LHCN-M2 (cell line): ENCODE measurements around the gene TIAM1. TPM values are rescaled to one million over a fixed set of nuclear protein-coding genes. Genes with fewer than 3 reads are reported as not detected.

ENCODE experiments used
- DNase-seq: peaks from one replicate; pipeline ENCODE4 v3.0.0-alpha.2; 2012; ENCODE audit warnings: low read depth
- total RNA-seq: library from RNA; depleted of rRNA; stranded (reverse); fragments of >200 nt; gene quantifications from 2 replicates; pipeline ENCODE4 v1.2.3, GENCODE V29; 2014

TIAM1 gene
- total RNA-seq, 1 experiment from 2014 or later: 18.1 TPM

DNA sequence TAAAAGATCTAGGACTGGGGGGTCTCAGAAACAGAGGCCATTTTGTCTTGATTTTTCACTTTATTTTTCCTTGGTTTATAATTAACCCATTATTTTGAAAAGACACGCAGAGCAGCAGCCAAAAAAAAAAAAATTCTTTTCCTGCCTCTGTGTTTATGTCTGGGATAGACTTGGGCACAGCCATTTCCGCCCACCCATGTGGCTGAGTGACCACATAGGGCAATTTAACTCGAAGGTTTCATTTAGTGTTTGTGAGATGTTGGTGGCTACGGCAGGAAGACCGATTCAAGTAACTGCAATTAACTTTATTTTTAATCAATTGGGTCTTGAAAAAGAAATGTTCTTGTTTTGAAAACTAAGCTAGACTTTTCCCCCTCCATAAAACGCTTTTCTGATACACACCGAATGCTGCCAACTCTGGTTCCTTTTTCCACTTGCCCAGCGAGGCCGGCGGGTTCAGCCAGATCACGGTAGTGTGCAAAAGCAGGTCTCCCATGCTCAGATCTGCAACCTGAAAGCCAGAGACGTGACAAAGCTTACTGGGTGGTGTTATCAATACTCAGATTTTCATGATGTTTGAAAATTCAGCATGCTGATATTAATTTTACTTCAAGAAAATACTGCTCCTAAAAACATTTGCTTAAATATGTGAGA is 208.4 kb downstream of the TIAM1 start:
- DNase-seq: no peak

GRCh38 chr21:31133243-31133830 is 210.7 kb downstream of the TIAM1 start:
- no peak for DNase-seq

DNA sequence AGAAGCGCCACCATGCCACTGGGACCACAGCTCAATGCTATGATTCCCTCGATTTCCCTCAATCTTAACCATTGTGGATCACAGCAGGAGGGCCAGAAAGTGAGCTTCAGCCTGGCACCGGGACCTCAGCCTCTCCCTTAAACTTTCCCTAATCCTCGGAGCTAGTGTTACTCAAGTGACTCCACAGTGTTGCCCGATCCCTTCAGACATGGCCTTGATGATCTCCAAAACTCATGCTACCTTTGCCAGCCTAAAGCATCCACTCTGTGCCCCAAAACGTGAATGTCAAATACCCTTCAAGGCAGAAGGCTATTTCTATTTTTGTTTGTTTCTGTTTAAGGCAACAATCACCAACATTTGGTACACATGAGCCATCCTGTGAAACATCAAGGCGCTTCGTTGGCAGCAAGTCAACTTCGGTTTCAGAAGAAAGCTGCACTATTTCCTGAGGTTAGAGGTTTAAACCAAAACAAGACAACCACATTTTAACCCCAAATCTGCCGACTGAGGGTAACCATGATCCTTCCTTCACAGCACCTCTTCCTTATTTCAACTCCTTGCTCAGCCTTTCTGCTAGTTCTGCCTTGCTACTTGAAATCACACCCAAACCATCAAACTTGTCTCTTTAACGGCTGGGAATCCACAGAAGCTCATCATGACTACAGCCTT is 211.4 kb downstream of the TIAM1 start:
- peak; percentile 10 for DNase-seq

DNA sequence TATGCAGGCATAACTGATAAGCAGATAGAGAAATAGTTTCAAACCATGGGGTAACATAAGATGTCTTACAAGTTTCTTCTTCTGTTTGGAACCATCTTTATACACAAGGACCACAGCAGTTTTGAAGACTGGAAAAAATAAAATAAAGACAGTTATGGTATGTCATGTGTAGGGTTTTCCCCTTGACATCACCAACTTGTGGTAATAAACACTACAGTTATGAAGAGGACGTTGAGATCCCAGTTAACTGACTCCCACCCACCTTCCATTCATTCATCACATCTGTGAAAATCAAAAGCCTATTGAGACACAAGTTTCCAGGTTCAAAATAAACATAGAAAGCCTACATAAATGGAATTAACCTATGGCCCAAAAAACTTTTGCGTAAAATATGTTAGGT is 213.2 kb downstream of the TIAM1 start:
- no peak for DNase-seq

GRCh38 chr21:31128234-31128633 is 215.8 kb downstream of the TIAM1 start:
- no peak for DNase-seq

- no peak for DNase-seq
These were observed 220.1 kb downstream of the TIAM1 start for GRCh38 chr21:31124010-31124409.

DNA sequence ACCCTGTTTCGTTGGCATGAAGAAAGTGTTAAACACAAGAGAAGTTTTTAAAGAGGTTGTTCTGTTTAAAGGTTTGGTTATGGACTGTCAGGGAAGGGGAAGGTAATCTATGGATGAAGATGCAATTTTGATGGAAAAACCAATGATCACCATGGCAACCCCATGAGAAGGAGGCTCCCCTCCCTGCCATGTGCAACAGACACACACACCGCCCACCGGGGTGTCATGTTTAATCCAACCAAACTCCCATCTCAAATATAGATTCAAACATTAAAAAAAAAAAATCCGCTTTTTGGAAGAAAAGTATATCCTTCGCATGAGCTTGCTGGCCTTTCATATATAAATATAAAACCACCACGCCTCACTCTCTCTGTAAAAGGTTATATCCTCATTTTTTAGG is 224.9 kb downstream of the TIAM1 start:
- no peak for DNase-seq

DNA sequence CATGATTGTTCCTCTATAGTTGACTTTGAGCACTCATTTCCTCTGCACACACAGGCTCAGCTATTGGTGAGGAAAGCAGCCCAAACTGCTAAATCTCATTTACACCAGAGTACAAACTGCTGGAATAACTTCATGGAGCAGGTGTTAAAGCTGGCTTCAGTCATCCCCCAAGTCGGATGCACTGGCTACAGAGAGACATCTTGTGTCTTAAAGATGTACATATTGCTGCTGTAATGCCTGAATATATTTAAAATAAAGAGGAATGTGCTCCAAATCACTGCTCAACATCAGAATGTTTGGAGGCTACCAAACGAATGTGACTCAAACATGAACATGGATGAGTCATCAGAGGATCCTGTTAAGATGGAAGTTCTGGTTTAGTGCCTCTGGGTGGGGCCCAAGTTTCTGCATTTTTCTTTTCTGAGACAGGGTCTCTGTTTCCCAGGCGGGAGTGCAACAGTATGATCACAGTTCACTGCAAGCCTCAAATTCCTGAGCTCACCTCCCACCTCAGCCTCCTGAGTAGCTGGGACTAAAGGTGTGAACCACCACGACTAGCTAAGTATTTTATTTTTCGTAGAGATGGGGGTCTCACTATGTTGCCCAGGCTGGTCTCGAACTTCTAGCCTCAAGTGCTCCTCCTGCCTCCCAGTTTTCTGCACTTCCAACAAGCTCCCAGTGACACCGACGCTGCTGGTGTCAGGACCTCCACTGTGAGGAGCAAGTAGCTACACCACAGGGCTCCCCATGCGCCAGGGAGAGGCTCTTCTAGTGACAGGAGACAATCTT is 226.7 kb downstream of the TIAM1 start:
- peak; percentile 78 for DNase-seq

DNA sequence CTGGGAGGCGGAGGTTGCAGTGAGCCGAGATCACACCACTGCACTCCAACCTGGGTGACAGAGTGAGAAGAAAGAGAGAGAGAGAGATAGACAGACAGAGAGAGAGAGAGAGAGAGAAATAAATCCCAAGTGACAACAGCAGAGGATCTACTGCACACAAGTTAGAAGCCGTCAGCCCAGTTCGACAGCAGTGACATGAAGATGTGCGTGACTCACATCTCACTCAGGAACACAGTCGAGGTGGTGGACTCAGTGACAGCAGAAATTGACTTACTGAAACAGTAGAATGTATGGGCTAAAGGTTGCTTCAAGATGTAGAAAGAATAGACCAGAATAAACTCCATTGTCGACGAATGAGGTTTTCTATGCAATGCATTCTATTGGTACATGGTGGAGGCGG is 228.8 kb downstream of the TIAM1 start:
- peak; percentile 20 for DNase-seq

GRCh38 chr21:31111093-31111492 is 233.0 kb downstream of the TIAM1 start:
- DNase-seq: no peak

GRCh38 chr21:31110430-31110829 is 233.6 kb downstream of the TIAM1 start:
- no peak for DNase-seq

GRCh38 chr21:31107871-31108270 is 236.2 kb downstream of the TIAM1 start:
- DNase-seq: no peak

DNA sequence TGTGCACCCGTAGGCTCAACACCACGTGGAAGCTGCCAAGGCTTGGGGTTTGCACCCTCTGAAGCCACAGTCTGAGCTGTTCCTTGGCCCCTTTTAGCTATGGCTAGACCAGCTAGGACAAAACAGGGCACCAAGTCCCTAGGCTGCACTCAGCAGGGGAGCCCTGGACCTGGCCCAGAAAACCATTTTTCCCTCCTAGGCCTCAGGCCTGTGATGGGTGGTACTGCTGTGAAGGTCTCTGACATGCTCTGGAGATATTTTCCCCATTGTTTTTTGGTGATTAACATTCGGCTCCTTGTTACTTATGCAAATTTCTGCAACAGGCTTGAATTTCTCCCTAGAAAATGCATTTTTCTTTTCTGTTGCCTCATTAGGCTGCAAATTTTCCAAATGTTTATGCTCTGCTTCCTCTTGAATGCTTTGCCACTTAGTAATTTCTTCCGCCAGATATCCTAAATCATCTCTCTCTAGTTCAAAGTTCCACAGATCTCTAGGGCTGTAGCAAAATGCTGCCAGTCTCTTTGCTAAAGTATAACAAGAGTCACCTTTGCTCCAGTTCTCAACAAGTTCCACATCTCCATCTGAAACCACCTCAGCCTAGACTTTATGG is 236.8 kb downstream of the TIAM1 start:
- no peak for DNase-seq

DNA sequence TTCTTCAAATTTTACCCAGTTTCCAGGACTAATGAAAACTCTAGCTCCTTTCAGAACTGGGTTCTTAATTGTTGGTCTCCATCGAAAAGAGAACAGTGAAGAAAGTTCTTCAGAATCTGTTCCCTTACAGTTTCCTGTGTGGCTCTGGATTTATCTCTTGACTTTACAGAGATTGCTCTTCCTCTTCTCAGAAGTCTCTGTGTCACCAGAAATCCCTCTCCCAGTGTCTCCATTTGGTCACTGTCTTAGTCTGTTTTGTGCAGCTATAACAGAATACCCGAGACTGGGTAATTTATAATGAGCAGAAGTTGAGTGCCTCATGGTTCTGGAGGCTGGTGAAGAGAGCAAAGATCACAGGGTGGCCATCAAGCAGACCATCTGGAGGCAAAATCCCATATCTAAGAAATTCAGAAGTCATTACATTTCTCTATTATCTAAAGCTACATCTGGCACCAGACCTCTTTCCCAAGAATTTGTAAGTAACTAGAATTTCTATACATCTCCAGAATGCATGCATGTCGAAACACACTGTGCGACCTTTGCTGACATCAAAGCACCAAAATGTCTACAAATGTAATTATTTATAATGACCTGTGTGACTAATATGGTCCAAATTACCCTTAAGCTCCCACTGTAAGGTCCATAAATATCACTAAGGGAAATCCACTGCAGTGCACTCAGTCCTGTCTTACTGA is 240.3 kb downstream of the TIAM1 start:
- no peak for DNase-seq

DNA sequence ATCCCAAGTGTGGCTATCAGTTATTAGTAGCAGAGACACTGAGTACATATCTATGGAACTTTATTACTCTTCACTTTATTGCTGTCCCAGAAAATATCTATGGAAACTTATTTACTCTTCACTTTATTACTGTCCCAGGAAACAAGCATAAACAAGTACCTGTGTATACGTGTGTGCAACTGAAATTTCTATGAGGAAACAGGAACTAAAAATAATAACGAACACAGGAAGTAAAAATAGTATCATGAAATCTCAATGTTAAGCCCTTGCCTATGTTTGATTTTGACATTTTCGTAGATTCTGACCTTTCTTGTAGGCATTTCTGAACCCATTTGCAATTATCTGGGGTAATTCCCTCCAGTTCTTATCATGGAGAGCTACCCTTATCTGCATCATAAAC is 240.9 kb downstream of the TIAM1 start:
- DNase-seq: no peak

DNA sequence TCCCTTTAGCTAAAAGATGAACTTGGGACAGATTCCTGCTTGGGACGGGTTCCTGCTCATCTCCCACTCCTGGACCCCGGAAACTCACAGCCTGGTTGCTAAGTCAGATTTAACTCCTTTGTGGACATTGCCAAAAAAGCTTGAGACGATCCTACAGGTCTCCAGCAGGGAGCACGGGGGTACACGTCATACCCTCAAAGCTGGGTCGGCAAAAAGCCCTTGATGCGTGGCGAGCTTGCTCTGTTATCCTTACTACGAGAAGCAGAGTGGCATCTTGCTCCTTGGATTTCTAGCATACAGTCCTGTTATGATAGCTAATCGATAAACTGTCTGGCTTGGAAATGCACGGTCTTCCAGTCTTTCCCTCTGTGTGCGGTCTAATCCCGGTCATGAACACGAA is 244.9 kb downstream of the TIAM1 start:
- no peak for DNase-seq

DNA sequence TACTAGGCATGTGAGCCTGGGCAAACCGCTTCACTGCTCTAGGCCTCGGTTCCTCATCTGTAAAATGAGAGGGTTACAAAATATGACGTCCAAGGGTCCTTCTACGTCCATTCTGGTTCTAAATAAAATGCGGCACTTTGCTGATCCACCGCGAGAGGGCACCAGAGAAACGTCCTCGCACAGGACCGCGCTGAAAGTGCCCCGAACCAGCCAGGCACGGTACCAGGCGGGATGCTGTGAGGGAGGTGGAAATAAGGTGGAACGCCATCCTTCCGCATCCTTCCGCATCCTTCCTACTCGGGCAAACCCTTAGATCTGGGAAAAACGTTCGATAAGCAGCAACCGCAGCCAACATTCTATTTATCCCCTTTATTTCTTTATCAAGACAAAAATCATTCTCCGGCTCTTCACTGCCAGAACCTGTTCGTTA is 245.5 kb downstream of the TIAM1 start:
- peak; percentile 38 for DNase-seq

DNA sequence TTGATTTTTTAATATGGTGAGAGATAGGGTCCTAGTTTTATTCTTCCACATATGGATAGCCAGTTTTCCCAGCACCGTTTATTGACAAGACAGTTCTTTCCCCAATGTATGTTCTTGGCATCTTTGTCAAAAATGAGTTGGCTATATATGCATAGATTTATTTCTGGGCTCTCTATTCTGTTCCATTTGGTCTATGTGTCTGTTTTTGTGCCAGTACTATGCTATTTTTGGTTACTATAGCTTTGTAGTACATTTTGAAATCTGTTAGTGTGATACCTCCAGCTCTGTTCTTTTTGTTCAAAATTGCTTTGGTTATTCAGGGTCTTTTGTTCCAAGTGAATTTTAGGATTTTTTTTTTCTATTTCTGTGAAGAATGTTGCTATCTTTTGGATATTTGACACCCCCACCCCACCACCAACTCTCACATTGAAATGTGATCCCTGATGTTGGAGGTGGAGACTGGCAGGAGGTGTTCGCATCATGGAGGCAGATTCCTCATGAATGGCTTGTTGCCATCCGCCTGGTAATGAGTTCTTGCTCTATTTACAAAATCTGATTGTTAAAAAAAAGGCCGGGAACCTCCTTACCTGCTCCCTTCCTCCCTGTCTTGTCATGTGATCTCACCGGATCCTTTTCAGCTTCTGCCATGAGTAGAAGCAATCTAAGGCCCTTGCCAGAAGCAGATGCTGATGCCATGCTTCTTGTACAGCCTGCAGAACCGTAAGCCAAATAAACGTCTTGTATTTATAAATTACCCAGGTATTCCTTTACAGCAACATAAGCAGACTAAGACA is 251.0 kb downstream of the TIAM1 start:
- no peak for DNase-seq

DNA sequence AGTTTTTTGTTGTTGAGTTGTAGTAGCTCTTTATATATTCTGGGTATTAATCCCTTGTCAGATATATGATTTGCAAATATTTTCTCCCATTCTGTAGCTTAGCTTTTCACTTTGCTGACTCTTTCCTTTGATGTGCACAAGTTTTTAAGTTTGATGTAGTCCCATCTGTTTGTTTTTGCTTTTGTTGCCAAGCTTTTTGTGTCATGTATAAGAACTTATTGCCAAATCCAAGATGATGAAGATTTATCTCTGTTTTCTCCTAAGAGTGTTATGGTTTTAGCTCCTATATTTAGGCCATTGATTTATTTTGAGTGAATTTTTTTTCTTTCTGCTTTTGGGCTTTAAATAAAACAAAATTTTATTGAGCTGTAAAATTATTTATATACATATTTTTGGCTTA is 253.7 kb downstream of the TIAM1 start:
- no peak for DNase-seq

GRCh38 chr21:31088474-31088751 is 255.6 kb downstream of the TIAM1 start:
- DNase-seq: no peak
